ENCODE results near the gene OGG1. TPM values are rescaled to one million over a fixed set of nuclear protein-coding genes. Genes with fewer than 3 reads are reported as not detected.

Gene OGG1
- total and polyA plus RNA-seq, 9 of the 15 experiments (the other 6 are each of a cell fraction or from before 2014, with no cell fraction given): 6.6 to 33.0 (median 24.4) TPM

- TF ChIP-seq ZBTB40 (IDR thresholded peaks at IDR 0.05) (no peak), ZBTB40 (CRISPR knock-in tag; IDR thresholded peaks at IDR 0.05) (no peak), ZNF124 (CRISPR knock-in tag; IDR thresholded peaks at IDR 0.05) (no peak), PML (IDR thresholded peaks at IDR 0.05; ENCODE audit: low read length) (no peak), ASH1L (IDR thresholded peaks at IDR 0.05; ENCODE audit: borderline replicate concordance, low read depth, partially characterized antibody) (no peak), RFX7 (CRISPR knock-in tag; IDR thresholded peaks at IDR 0.05) (no peak), NR4A1 (CRISPR knock-in tag; IDR thresholded peaks at IDR 0.05) (no peak), NR4A1 (tag; IDR thresholded peaks at IDR 0.05) (no peak), HDAC3 (IDR thresholded peaks at IDR 0.05; ENCODE audit: borderline replicate concordance, partially characterized antibody) (no peak), HLTF (IDR thresholded peaks at IDR 0.05) (peak; percentile 47; the same call in 1 of the 2 replicates), DACH1 (IDR thresholded peaks at IDR 0.05; ENCODE audit: partially characterized antibody) (no peak), ZNF77 (CRISPR knock-in tag; IDR thresholded peaks at IDR 0.05) (no peak)
- TF ChIP-seq, protein P1, sequence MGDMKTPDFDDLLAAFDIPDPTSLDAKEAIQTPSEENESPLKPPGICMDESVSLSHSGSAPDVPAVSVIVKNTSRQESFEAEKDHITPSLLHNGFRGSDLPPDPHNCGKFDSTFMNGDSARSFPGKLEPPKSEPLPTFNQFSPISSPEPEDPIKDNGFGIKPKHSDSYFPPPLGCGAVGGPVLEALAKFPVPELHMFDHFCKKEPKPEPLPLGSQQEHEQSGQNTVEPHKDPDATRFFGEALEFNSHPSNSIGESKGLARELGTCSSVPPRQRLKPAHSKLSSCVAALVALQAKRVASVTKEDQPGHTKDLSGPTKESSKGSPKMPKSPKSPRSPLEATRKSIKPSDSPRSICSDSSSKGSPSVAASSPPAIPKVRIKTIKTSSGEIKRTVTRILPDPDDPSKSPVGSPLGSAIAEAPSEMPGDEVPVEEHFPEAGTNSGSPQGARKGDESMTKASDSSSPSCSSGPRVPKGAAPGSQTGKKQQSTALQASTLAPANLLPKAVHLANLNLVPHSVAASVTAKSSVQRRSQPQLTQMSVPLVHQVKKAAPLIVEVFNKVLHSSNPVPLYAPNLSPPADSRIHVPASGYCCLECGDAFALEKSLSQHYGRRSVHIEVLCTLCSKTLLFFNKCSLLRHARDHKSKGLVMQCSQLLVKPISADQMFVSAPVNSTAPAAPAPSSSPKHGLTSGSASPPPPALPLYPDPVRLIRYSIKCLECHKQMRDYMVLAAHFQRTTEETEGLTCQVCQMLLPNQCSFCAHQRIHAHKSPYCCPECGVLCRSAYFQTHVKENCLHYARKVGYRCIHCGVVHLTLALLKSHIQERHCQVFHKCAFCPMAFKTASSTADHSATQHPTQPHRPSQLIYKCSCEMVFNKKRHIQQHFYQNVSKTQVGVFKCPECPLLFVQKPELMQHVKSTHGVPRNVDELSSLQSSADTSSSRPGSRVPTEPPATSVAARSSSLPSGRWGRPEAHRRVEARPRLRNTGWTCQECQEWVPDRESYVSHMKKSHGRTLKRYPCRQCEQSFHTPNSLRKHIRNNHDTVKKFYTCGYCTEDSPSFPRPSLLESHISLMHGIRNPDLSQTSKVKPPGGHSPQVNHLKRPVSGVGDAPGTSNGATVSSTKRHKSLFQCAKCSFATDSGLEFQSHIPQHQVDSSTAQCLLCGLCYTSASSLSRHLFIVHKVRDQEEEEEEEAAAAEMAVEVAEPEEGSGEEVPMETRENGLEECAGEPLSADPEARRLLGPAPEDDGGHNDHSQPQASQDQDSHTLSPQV (IDR thresholded peaks at IDR 0.05): no peak
- TF ChIP-seq, protein P2, sequence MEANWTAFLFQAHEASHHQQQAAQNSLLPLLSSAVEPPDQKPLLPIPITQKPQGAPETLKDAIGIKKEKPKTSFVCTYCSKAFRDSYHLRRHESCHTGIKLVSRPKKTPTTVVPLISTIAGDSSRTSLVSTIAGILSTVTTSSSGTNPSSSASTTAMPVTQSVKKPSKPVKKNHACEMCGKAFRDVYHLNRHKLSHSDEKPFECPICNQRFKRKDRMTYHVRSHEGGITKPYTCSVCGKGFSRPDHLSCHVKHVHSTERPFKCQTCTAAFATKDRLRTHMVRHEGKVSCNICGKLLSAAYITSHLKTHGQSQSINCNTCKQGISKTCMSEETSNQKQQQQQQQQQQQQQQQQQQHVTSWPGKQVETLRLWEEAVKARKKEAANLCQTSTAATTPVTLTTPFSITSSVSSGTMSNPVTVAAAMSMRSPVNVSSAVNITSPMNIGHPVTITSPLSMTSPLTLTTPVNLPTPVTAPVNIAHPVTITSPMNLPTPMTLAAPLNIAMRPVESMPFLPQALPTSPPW (CRISPR knock-in tag; IDR thresholded peaks at IDR 0.05): no peak
These were observed 35.9 kb downstream of the OGG1 start (continued) for GRCh38 chr3:9785602-9786001.
